HepG2 (cell line): ENCODE data around the gene ROMO1. TPM values are rescaled to one million over a fixed set of nuclear protein-coding genes. Genes with fewer than 3 reads are reported as not detected.

Experiments used
- AGO2 ChIP-seq: fragments of 200-400 bp; formaldehyde crosslinking; optimal IDR thresholded peaks from 2 replicates; pipeline ENCODE3; 2017; ENCODE audit warnings: mild to moderate bottlenecking, low read depth, low read length, moderate library complexity
- ATF7-NPFF ChIP-seq: sonication (generic); formaldehyde crosslinking; IDR thresholded peaks from 2 replicates; pipeline ENCODE4 v1.8.1; 2023; ENCODE audit warnings: mild to moderate bottlenecking, low read depth, missing genetic modification reagents, moderate library complexity
- CBX5 ChIP-seq: sonication (generic); formaldehyde crosslinking; IDR thresholded peaks from 2 replicates; pipeline ENCODE4 v1.4.0; 2020; ENCODE audit warnings: missing genetic modification reagents, borderline replicate concordance
- CHCHD3 ChIP-seq: sonication (generic); formaldehyde crosslinking; IDR thresholded peaks from 2 replicates; pipeline ENCODE4 v1.8.0; 2022; ENCODE audit warnings: mild to moderate bottlenecking, missing genetic modification reagents, moderate library complexity
- DR1 ChIP-seq: sonication (generic); formaldehyde crosslinking; IDR thresholded peaks from 2 replicates; pipeline ENCODE4 v1.8.0; 2021; ENCODE audit warnings: mild to moderate bottlenecking, missing genetic modification reagents, inconsistent platforms
- FOXO4 ChIP-seq: sonication (generic); formaldehyde crosslinking; conservative IDR thresholded peaks from 2 replicates; pipeline ENCODE4 v1.8.1; 2023; ENCODE audit warnings: missing genetic modification reagents
- GPN1 ChIP-seq: sonication (generic); formaldehyde crosslinking; IDR thresholded peaks from 2 replicates; pipeline ENCODE4 v1.5.1; 2020; ENCODE audit warnings: missing genetic modification reagents, borderline replicate concordance
- HMGA1 ChIP-seq: sonication (generic); formaldehyde crosslinking; conservative IDR thresholded peaks from 2 replicates; pipeline ENCODE4 v1.4.0; 2020; ENCODE audit warnings: missing genetic modification reagents
- KDM5B ChIP-seq: sonication (generic); formaldehyde crosslinking; IDR thresholded peaks from 2 replicates; pipeline ENCODE4 v1.4.0; 2020; ENCODE audit warnings: missing genetic modification reagents, mild to moderate bottlenecking, borderline replicate concordance
- KLF15 ChIP-seq: sonication (generic); formaldehyde crosslinking; IDR thresholded peaks from 2 replicates; pipeline ENCODE4 v1.8.1; 2023; ENCODE audit warnings: borderline replicate concordance, mild to moderate bottlenecking, inconsistent platforms, missing genetic modification reagents, mixed read lengths
- MAFF ChIP-seq: IDR thresholded peaks from 2 replicates; pipeline ENCODE4 v1.6.1; 2011; ENCODE audit warnings: low read depth, low read length, improper control_type of control experiment
- MBNL3 ChIP-seq: fragments of 250-450 bp; sonication (Bioruptor Pico); conservative IDR thresholded peaks from 2 replicates; pipeline ENCODE4 v1.8.0; 2022; ENCODE audit warnings: mild to moderate bottlenecking, inconsistent platforms
- MYC ChIP-seq: sonication (generic); formaldehyde crosslinking; IDR thresholded peaks from 2 replicates; pipeline ENCODE4 v1.9.0; 2021; ENCODE audit warnings: missing genetic modification reagents, borderline replicate concordance
- NCOA2 ChIP-seq: sonication (generic); formaldehyde crosslinking; IDR thresholded peaks from 2 replicates; pipeline ENCODE4 v1.8.0; 2022; ENCODE audit warnings: inconsistent platforms
- NCOA5 ChIP-seq: sonication (generic); formaldehyde crosslinking; IDR thresholded peaks from 2 replicates; pipeline ENCODE4 v1.4.0; 2020; ENCODE audit warnings: missing genetic modification reagents
- NR1H2 ChIP-seq: sonication (generic); formaldehyde crosslinking; IDR thresholded peaks from 2 replicates; pipeline ENCODE4 v1.8.1; 2022; ENCODE audit warnings: low read depth, missing genetic modification reagents, borderline replicate concordance
- POLR2AphosphoS5 ChIP-seq: IDR thresholded peaks from 2 replicates; pipeline ENCODE4 v1.6.1; 2012; ENCODE audit warnings: low read depth, low read length
- RARA ChIP-seq: IDR thresholded peaks from 2 replicates; pipeline ENCODE4 v1.6.1; 2016; ENCODE audit warnings: missing genetic modification reagents, missing compliant biosample characterization
- SMAD9 ChIP-seq: sonication (generic); formaldehyde crosslinking; IDR thresholded peaks from 2 replicates; pipeline ENCODE4 v1.5.1; 2020; ENCODE audit warnings: mild to moderate bottlenecking, missing genetic modification reagents
- SMC3 ChIP-seq: IDR thresholded peaks from 2 replicates; pipeline ENCODE4 v1.6.1; 2011; ENCODE audit warnings: low read length, improper control_type of control experiment
- SOX5 ChIP-seq: IDR thresholded peaks from 2 replicates; pipeline ENCODE4 v1.6.1; 2016; ENCODE audit warnings: borderline replicate concordance
- STAT5B ChIP-seq: sonication (generic); formaldehyde crosslinking; IDR thresholded peaks from 2 replicates; pipeline ENCODE4 v1.4.0; 2020; ENCODE audit warnings: missing genetic modification reagents
- ZNF10 ChIP-seq: sonication (generic); formaldehyde crosslinking; IDR thresholded peaks from 2 replicates; pipeline ENCODE4 v1.4.0; 2020; ENCODE audit warnings: mild to moderate bottlenecking, low read depth, missing genetic modification reagents, borderline replicate concordance
- ZNF354B ChIP-seq: sonication (generic); formaldehyde crosslinking; IDR thresholded peaks from 2 replicates; pipeline ENCODE4 v1.8.0; 2022; ENCODE audit warnings: mild to moderate bottlenecking, missing genetic modification reagents
- ZZZ3 ChIP-seq: sonication (generic); formaldehyde crosslinking; IDR thresholded peaks from 2 replicates; pipeline ENCODE4 v1.4.0; 2020; ENCODE audit warnings: missing genetic modification reagents, mild to moderate bottlenecking, borderline replicate concordance
- polyA plus RNA-seq, 8 experiments: library from polyadenylated mRNA; depleted of rRNA in 3 of 8; stranded (reverse) in 7 of 8; unstranded in 1 of 8; fragments of >200 nt; fragmentation: Illumina TruSeq in 4 of 8; extraction: Trizol in 4 of 8; gene quantifications; 2 replicates each; pipeline versions ENCODE4 v1.2.1 to v1.2.3, GENCODE V29; 2011 to 2016; ENCODE audit warnings: low read depth in 4 of 8, missing spikeins in 1 of 8, mixed read lengths in 1 of 8; ENCODE audit not compliant: insufficient read depth in 1 of 8
- total RNA-seq, 5 experiments: library from RNA; depleted of rRNA; stranded (reverse); fragments of >200 nt; fragmentation: Illumina TruSeq; extraction: Trizol; gene quantifications; 2 replicates each; pipeline ENCODE4 v1.2.3, GENCODE V29; 2016; ENCODE audit warnings: low read depth in 1 of 5
- TF ChIP-seq, protein P1 (sequence below): IDR thresholded peaks from 2 replicates; pipeline ENCODE4 v1.6.1; 2016
- TF ChIP-seq, protein P2 (sequence below): sonication (generic); formaldehyde crosslinking; IDR thresholded peaks from 2 replicates; pipeline ENCODE4 v1.5.0; 2020; ENCODE audit warnings: missing genetic modification reagents

Gene ROMO1
- total and polyA plus RNA-seq, 2 of the 13 experiments (the other 11 are each of a cell fraction or from before 2014, with no cell fraction given), result 636 to 755 TPM

GRCh38 chr20:35743693-35744491, 44.7 kb downstream of the ROMO1 start (continued):
- TF ChIP-seq FOXO4 (CRISPR knock-in tag), result 0 out of 2 replicates have a peak, but pooled peaks have one; percentile 38
- no peak for TF ChIP-seq CHCHD3 (CRISPR knock-in tag)
- no peak for TF ChIP-seq NCOA5
- TF ChIP-seq AGO2, result no peak
- no peak for TF ChIP-seq POLR2AphosphoS5
- TF ChIP-seq SMAD9 (CRISPR knock-in tag), result 0 out of 2 replicates have a peak, but pooled peaks have one; percentile 55
- TF ChIP-seq MAFF, result peak; percentile 64
- peak; percentile 78 for TF ChIP-seq RARA (CRISPR knock-in tag)
- TF ChIP-seq ATF7-NPFF (CRISPR knock-in tag), result 0 out of 2 replicates have a peak, but pooled peaks have one; percentile 51
- no peak for TF ChIP-seq SMC3
- TF ChIP-seq KLF15 (CRISPR knock-in tag), result no peak
- no peak for TF ChIP-seq ZNF10
- TF ChIP-seq SOX5 (CRISPR knock-in tag), result no peak
- TF ChIP-seq, protein P1, sequence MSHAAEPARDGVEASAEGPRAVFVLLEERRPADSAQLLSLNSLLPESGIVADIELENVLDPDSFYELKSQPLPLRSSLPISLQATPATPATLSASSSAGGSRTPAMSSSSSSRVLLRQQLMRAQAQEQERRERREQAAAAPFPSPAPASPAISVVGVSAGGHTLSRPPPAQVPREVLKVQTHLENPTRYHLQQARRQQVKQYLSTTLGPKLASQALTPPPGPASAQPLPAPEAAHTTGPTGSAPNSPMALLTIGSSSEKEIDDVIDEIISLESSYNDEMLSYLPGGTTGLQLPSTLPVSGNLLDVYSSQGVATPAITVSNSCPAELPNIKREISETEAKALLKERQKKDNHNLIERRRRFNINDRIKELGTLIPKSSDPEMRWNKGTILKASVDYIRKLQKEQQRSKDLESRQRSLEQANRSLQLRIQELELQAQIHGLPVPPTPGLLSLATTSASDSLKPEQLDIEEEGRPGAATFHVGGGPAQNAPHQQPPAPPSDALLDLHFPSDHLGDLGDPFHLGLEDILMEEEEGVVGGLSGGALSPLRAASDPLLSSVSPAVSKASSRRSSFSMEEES, result no peak; the same call in 1 of the 2 replicates
- no peak for TF ChIP-seq MYC (CRISPR knock-in tag)
- TF ChIP-seq ZNF354B (CRISPR knock-in tag), result no peak
- TF ChIP-seq, protein P2, sequence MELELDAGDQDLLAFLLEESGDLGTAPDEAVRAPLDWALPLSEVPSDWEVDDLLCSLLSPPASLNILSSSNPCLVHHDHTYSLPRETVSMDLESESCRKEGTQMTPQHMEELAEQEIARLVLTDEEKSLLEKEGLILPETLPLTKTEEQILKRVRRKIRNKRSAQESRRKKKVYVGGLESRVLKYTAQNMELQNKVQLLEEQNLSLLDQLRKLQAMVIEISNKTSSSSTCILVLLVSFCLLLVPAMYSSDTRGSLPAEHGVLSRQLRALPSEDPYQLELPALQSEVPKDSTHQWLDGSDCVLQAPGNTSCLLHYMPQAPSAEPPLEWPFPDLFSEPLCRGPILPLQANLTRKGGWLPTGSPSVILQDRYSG, result 0 out of 2 replicates have a peak, but pooled peaks have one; percentile 50
- no peak for TF ChIP-seq MBNL3
- no peak for TF ChIP-seq ZZZ3
- no peak for TF ChIP-seq GPN1
- TF ChIP-seq STAT5B (CRISPR knock-in tag), result no peak
- no peak for TF ChIP-seq HMGA1 (CRISPR knock-in tag)
- no peak for TF ChIP-seq DR1 (CRISPR knock-in tag)
- no peak for TF ChIP-seq NCOA2 (CRISPR knock-in tag)
- TF ChIP-seq KDM5B (CRISPR knock-in tag), result no peak
- TF ChIP-seq NR1H2 (CRISPR knock-in tag), result no peak
- no peak for TF ChIP-seq CBX5 (CRISPR knock-in tag)
